Measurements from ENCODE around the gene FOXJ3. TPM values are rescaled to one million over a fixed set of nuclear protein-coding genes. Genes with fewer than 3 reads are reported as not detected.

FOXJ3 gene
- total RNA-seq, 1 donor from 2014 or later, result 17.2 TPM

GRCh38 chr1:42239555-42239954 is 95.5 kb downstream of the FOXJ3 start:
- no peak for TF ChIP-seq CTCF (conservative IDR thresholded peaks at IDR 0.05; ENCODE audit: low read depth, low read length)
- DNase-seq (ENCODE audit: low read depth), result no peak
- no peak overlapping the region for H3K4me3 ChIP-seq (ENCODE audit: low read depth, low read length)

GRCh38 chr1:42239041-42239440 is 96.0 kb downstream of the FOXJ3 start:
- no peak overlapping the region for H3K4me3 ChIP-seq (ENCODE audit: low read depth, low read length)
- no peak for TF ChIP-seq CTCF (conservative IDR thresholded peaks at IDR 0.05; ENCODE audit: low read depth, low read length)
- no peak for DNase-seq (ENCODE audit: low read depth)

GRCh38 chr1:42231253-42231652 is 103.8 kb downstream of the FOXJ3 start:
- H3K4me3 ChIP-seq (ENCODE audit: low read depth, low read length), result no peak overlapping the region
- no peak for TF ChIP-seq CTCF (conservative IDR thresholded peaks at IDR 0.05; ENCODE audit: low read depth, low read length)
- DNase-seq (ENCODE audit: low read depth), result no peak

GRCh38 chr1:42228938-42229337 is 106.1 kb downstream of the FOXJ3 start:
- H3K4me3 ChIP-seq (ENCODE audit: low read depth, low read length), result no peak overlapping the region
- DNase-seq (ENCODE audit: low read depth), result no peak
- TF ChIP-seq CTCF (conservative IDR thresholded peaks at IDR 0.05; ENCODE audit: low read depth, low read length), result no peak

- TF ChIP-seq CTCF (conservative IDR thresholded peaks at IDR 0.05; ENCODE audit: low read depth, low read length), result no peak
- no peak overlapping the region for H3K4me3 ChIP-seq (ENCODE audit: low read depth, low read length)
- DNase-seq (ENCODE audit: low read depth), result no peak
Observed at GRCh38 chr1:42223036-42223435, 112.0 kb downstream of the FOXJ3 start.

- TF ChIP-seq CTCF (conservative IDR thresholded peaks at IDR 0.05; ENCODE audit: low read depth, low read length), result no peak
Observed at GRCh38 chr1:42221952-42222606, 113.0 kb downstream of the FOXJ3 start.

GRCh38 chr1:42221456-42221855 is 113.6 kb downstream of the FOXJ3 start:
- no peak for TF ChIP-seq CTCF (conservative IDR thresholded peaks at IDR 0.05; ENCODE audit: low read depth, low read length)
- DNase-seq (ENCODE audit: low read depth), result no peak
- H3K4me3 ChIP-seq (ENCODE audit: low read depth, low read length), result no peak overlapping the region

More at GRCh38 chr1:42221952-42222606, 113.0 kb downstream of the FOXJ3 start:
- DNase-seq (ENCODE audit: low read depth), result no peak
- no peak overlapping the region for H3K4me3 ChIP-seq (ENCODE audit: low read depth, low read length)
